Measurements from ENCODE around the gene FAAP24. TPM values are rescaled to one million over a fixed set of nuclear protein-coding genes. Genes with fewer than 3 reads are reported as not detected.

FAAP24 gene
- total RNA-seq (2014; rRNA removed) (3.0 and 4.3 TPM in 2 replicates), Bru-seq, nascent RNA (percentile 49 among the genes with signal in this experiment), BruChase-seq, experiment 1, labeled RNA remaining after a 6-hour chase (percentile 61 among the genes with signal in this experiment), BruChase-seq, experiment 2, labeled RNA remaining after a 2-hour chase (percentile 44 among the genes with signal in this experiment)
- long read RNA-seq, partial matches to known transcripts: 0 of 5 reads
- long read RNA-seq, other reads (novel, unspliced or antisense): 2 of 5 reads

DNA sequence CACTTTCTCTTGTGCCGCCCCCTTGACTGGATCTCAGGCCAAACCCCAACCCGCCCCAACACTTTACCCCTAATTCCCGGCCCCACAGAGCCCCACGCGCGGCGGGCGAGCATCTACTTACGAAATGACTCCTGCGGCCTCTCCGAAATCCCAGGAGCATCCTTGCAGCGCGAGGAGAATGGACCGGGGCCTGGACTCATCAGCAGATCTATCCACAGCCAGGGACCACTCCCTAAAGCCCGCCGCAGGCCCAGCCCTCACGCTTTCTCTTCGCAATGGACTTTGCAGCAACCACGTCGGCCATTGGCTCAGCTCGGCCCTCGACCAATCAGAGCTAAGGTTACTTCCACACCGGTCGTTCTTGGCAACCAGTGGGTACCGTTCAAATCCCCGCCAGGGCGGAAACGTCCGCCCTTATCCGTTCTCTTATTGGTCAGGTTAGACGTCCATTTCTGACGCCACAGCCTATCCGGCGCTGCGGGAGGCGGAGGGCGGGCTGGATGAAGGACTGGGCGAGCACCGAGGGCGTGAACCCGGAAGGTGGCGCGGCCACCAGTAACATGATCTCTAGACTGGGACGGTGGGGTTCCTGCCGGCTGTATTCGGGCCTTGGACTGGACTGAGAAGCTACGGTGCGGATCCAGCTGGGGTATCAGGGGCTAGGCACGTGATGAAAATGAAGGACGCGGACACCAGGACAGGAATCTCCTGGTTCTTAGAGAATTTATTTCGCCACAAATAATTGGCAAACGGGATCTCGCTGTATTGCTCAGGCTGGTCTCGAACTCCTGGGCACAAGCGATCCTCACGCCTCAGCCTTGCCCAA lies at the start of gene FAAP24, which contains the start of gene CEP89:
Gene FAAP24, plus strand, starts transcription at position 528 of the 826 bp plus-strand sequence. CDS start 955 bp downstream, outside the sequence.
Gene CEP89, minus strand, starts transcription at position 244 of the 826 bp plus-strand sequence. Its CDS starts 84 bp downstream, at position 160.
- Histone ChIP-seq H3K4me3 (ENCODE audit: low read length) (peak within 1 kb of the TSS; percentile 85), H3K79me2 (ENCODE audit: low read length) (peaks cover 19% of the 10 kb centered on the region), H3K27me3 (ENCODE audit: low read length) (no peaks in the 10 kb centered on the region), H3K4me2 (ENCODE audit: low read length) (peak within 1 kb of the TSS; percentile 92), H4K20me1 (ENCODE audit: low read length) (no peaks in the 10 kb centered on the region), H3K9me3 (ENCODE audit: low read length) (no peaks in the 10 kb centered on the region), H2AFZ (ENCODE audit: low read length) (peak within 1 kb of the TSS; percentile 97), H3F3A (ENCODE audit: low read length, unreplicated experiment) (no peaks in the 10 kb centered on the region), H3K9ac (ENCODE audit: low read length) (peak within 1 kb of the TSS; percentile 86), H3K9me2 (replicated peaks; ENCODE audit: low read length) (no peaks in the 10 kb centered on the region), H3K36me3 (ENCODE audit: low read depth, low read length) (no peaks in the 10 kb centered on the region), H3K27ac (ENCODE audit: low read length) (peak within 1 kb of the TSS; percentile 36; the same call in 1 of the 2 replicates), H3K4me1 (ENCODE audit: insufficient read depth, low read length) (no peaks in the 10 kb centered on the region)
- intact Hi-C loops (cut with micrococcal nuclease): loop anchor here (5.0 to 10.0 kb wide), 3 partner anchors 103 to 280 kb away; partner anchors contain the start of gene NUDT19
- CTCF ChIA-PET: interaction anchor here (0.5 to 0.6 kb wide), 2 partner anchors 89 to 153 kb away, joined by 4 to 5 read pairs; no protein-coding TSS in a partner anchor
- DNase-seq (peak; percentile 99), ATAC-seq (peak; percentile 98)
- no peak for TF ChIP-seq CTCF (conservative IDR thresholded peaks at IDR 0.05; ENCODE audit: low read depth, low read length)
- TF ChIP-seq EZH2phosphoT487 (IDR thresholded peaks at IDR 0.05; ENCODE audit: borderline replicate concordance, low read length): no peak
- no peak for TF ChIP-seq EZH2 (IDR thresholded peaks at IDR 0.05; ENCODE audit: low read length, unreplicated experiment)
- POLR2A ChIA-PET (ENCODE audit: unreplicated experiment): interaction anchor here (0.6 kb wide), 1 partner anchor 330 kb away, joined by 5 read pairs; the partner anchor contains the start of gene CEBPA
- no TSS peak for BruUV-seq (replicated peaks)

GRCh38 chr19:32924200-32924599 lies 47.8 kb upstream of the FAAP24 start:
- no peak overlapping the region for H3K9ac ChIP-seq (ENCODE audit: low read length)
- no peaks in the 10 kb centered on the region for H4K20me1 ChIP-seq (ENCODE audit: low read length)
- H3K27me3 ChIP-seq (ENCODE audit: low read length): no peaks in the 10 kb centered on the region
- H3K4me3 ChIP-seq (ENCODE audit: low read length): no peak overlapping the region
- peak overlapping the region; percentile 53 for H3K27ac ChIP-seq (ENCODE audit: low read length)
- CTCF ChIA-PET: no interaction called here
- H3K4me2 ChIP-seq (ENCODE audit: low read length): no peak overlapping the region
- BruUV-seq (replicated peaks): no TSS peak
- no peaks in the 10 kb centered on the region for H3K36me3 ChIP-seq (ENCODE audit: low read depth, low read length)
- intact Hi-C loops (cut with micrococcal nuclease): no loop called here
- ATAC-seq (peak; percentile 18), DNase-seq (peak; percentile 40)
- H2AFZ ChIP-seq (ENCODE audit: low read length): no peak overlapping the region
- POLR2A ChIA-PET (ENCODE audit: unreplicated experiment): no interaction called here
- H3K4me1 ChIP-seq (ENCODE audit: insufficient read depth, low read length): peaks cover 12% of the 10 kb centered on the region
- H3K9me3 ChIP-seq (ENCODE audit: low read length): no peaks in the 10 kb centered on the region
- no peaks in the 10 kb centered on the region for H3F3A ChIP-seq (ENCODE audit: low read length, unreplicated experiment)
- no peaks in the 10 kb centered on the region for H3K9me2 ChIP-seq (replicated peaks; ENCODE audit: low read length)
- no peaks in the 10 kb centered on the region for H3K79me2 ChIP-seq (ENCODE audit: low read length)
- TF ChIP-seq EZH2phosphoT487 (IDR thresholded peaks at IDR 0.05; ENCODE audit: borderline replicate concordance, low read length): no peak

DNA sequence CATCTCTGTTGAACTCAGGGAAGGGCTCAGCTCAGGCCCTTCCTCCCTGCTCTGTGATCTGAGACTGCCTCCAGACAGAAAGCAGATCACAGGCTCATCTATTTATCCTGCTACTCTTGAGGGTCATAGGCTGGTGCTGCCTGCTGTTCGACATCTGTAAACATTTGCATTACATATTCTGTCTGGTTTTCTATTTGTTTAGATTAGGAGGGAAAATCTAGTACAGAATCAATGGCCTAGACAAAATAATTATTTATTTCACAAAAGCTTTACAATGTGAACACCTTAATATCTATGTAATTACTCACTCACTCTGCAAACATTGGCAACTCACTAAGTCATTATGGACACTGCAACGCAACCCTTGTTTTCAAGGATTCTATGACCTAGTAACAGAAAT lies 43.2 kb upstream of the FAAP24 start:
- ChIA-PET POLR2A (ENCODE audit: unreplicated experiment) (interaction anchor here (0.7 kb wide), 1 partner anchor 204 kb away, joined by 5 read pairs; no protein-coding TSS in a partner anchor), CTCF (interaction anchor here (0.6 kb wide), 1 partner anchor 239 kb away, joined by 5 read pairs; no protein-coding TSS in a partner anchor)
- Histone ChIP-seq H2AFZ (ENCODE audit: low read length) (no peak overlapping the region), H4K20me1 (ENCODE audit: low read length) (no peaks in the 10 kb centered on the region), H3K9me2 (replicated peaks; ENCODE audit: low read length) (no peaks in the 10 kb centered on the region), H3F3A (ENCODE audit: low read length, unreplicated experiment) (no peaks in the 10 kb centered on the region), H3K79me2 (ENCODE audit: low read length) (no peaks in the 10 kb centered on the region), H3K4me3 (ENCODE audit: low read length) (no peak overlapping the region), H3K27ac (ENCODE audit: low read length) (peak overlapping the region; percentile 70), H3K36me3 (ENCODE audit: low read depth, low read length) (no peaks in the 10 kb centered on the region), H3K4me1 (ENCODE audit: insufficient read depth, low read length) (peaks cover 17% of the 10 kb centered on the region), H3K27me3 (ENCODE audit: low read length) (no peaks in the 10 kb centered on the region), H3K4me2 (ENCODE audit: low read length) (peak overlapping the region; percentile 42), H3K9me3 (ENCODE audit: low read length) (no peaks in the 10 kb centered on the region), H3K9ac (ENCODE audit: low read length) (no peak overlapping the region)
- BruUV-seq (replicated peaks): no TSS peak
- TF ChIP-seq CTCF (conservative IDR thresholded peaks at IDR 0.05; ENCODE audit: low read depth, low read length): no peak
- no peak for TF ChIP-seq EZH2phosphoT487 (IDR thresholded peaks at IDR 0.05; ENCODE audit: borderline replicate concordance, low read length)
- intact Hi-C loops (cut with micrococcal nuclease): loop anchor here (1.0 to 5.0 kb wide), 2 partner anchors 52 to 237 kb away; partner anchors contain the start of gene NUDT19
- ATAC-seq (peak; percentile 93), DNase-seq (peak; percentile 80)
